ENCODE measurements around the gene NRG2. TPM values are rescaled to one million over a fixed set of nuclear protein-coding genes. Genes with fewer than 3 reads are reported as not detected.

The NRG2 gene
- total and polyA plus RNA-seq, 11 donors: 0.72 to 4.8 (median 3.4) TPM

GRCh38 chr5:139930406-139930805 is 112.7 kb downstream of the NRG2 start:
- DNase-seq (no peak), ATAC-seq (no peak)
- H3K4me3 ChIP-seq: no peak overlapping the region
- intact Hi-C loops (cut with DNase I): no loop called here
- no peak for TF ChIP-seq POLR2A (IDR thresholded peaks at IDR 0.05)
- no peak for TF ChIP-seq CTCF (IDR thresholded peaks at IDR 0.05)
- peaks cover 0 to 4% (median 0%) of the 10 kb centered on the region in 12 donors for H3K4me1 ChIP-seq
- no peak overlapping the region for H3K27ac ChIP-seq
- no peaks in the 10 kb centered on the region for H3K9me3 ChIP-seq
- WGBS, 4 donors: 71 to 90% (median 86%) methylated on average over 2 of the region's 2 CpGs
- no peaks in the 10 kb centered on the region for H3K27me3 ChIP-seq
- H3K36me3 ChIP-seq: no peaks in the 10 kb centered on the region

GRCh38 chr5:139926797-139927503 is 116.1 kb downstream of the NRG2 start:
- intact Hi-C loops (cut with DNase I): no loop called here
- Histone ChIP-seq H3K9me3 (no peaks in the 10 kb centered on the region), H3K4me3 (no peak overlapping the region), H3K27ac (no peak overlapping the region), H3K4me1 (peaks cover 0 to 4% (median 0%) of the 10 kb centered on the region in 12 donors), H3K36me3 (no peaks in the 10 kb centered on the region), H3K27me3 (no peaks in the 10 kb centered on the region)
- whole genome bisulfite sequencing, 4 donors: 82 to 89% (median 83%) methylated on average over 3 of the region's 3 CpGs
- DNase-seq (no peak), ATAC-seq (no peak)
- no peak for TF ChIP-seq POLR2A (IDR thresholded peaks at IDR 0.05)
- no peak for TF ChIP-seq CTCF (IDR thresholded peaks at IDR 0.05)

GRCh38 chr5:139925650-139926640 is 117.2 kb downstream of the NRG2 start:
- no peak for TF ChIP-seq CTCF (IDR thresholded peaks at IDR 0.05)
- Histone ChIP-seq H3K9me3 (no peaks in the 10 kb centered on the region), H3K27me3 (no peaks in the 10 kb centered on the region), H3K4me1 (peaks cover 0 to 4% (median 0%) of the 10 kb centered on the region in 12 donors), H3K36me3 (no peaks in the 10 kb centered on the region), H3K27ac (no peak overlapping the region), H3K4me3 (no peak overlapping the region)
- intact Hi-C loops (cut with DNase I): no loop called here
- ATAC-seq: peak in 2 of 4 donors; percentile 30 to 47
- WGBS, 4 donors: 76 to 86% (median 79%) methylated on average over 8 to 9 of the region's 9 CpGs
- DNase-seq: no peak

- H3K4me3 ChIP-seq: no peak overlapping the region
- DNase-seq (no peak), ATAC-seq (no peak)
- 86 to 96% (median 89%) methylated on average over 6 of the region's 6 CpGs for whole genome bisulfite sequencing, 4 donors
- no peaks in the 10 kb centered on the region for H3K36me3 ChIP-seq
- peaks cover 0 to under 1% (median 0%) of the 10 kb centered on the region in 12 donors for H3K4me1 ChIP-seq
- H3K9me3 ChIP-seq: no peaks in the 10 kb centered on the region
- H3K27me3 ChIP-seq: no peaks in the 10 kb centered on the region
- intact Hi-C loops (cut with DNase I): no loop called here
- no peak for TF ChIP-seq CTCF (IDR thresholded peaks at IDR 0.05)
- TF ChIP-seq POLR2A (IDR thresholded peaks at IDR 0.05): no peak
- H3K27ac ChIP-seq: no peak overlapping the region
These were observed 117.9 kb downstream of the NRG2 start for GRCh38 chr5:139925216-139925562.
